ENCODE results near the gene GPR55.

The GPR55 gene

GRCh38 chr2:230960026-230960425, 35.0 kb upstream of the GPR55 start:
- WGBS, 2 experiments, result 87 to 96% methylated on average over 1 of the region's 1 CpG

GRCh38 chr2:230958820-230959756, 34.0 kb upstream of the GPR55 start:
- Histone ChIP-seq H3K4me3 (ENCODE audit: insufficient read depth, low read depth, low read length) (no peak overlapping the region), H3K36me3 (ENCODE audit: control insufficient read depth, insufficient read depth, low read length) (no peaks in the 10 kb centered on the region), H3K4me1 (ENCODE audit: control insufficient read depth, insufficient read depth, low read length) (peaks cover 9% of the 10 kb centered on the region), H3K27me3 (ENCODE audit: control insufficient read depth, insufficient read depth, low read length, poor library complexity, severe bottlenecking) (peaks cover 30% of the 10 kb centered on the region), H3K27ac (ENCODE audit: insufficient read depth, low read depth, low read length, poor library complexity, severe bottlenecking) (no peak overlapping the region), H3K9me3 (ENCODE audit: control insufficient read depth, low read length) (no peaks in the 10 kb centered on the region)
- WGBS, 2 experiments, result 90 to 94% methylated on average over 8 of the region's 8 CpGs

More at GRCh38 chr2:230960026-230960425, 35.0 kb upstream of the GPR55 start:
- Histone ChIP-seq H3K9me3 (ENCODE audit: control insufficient read depth, low read length) (no peaks in the 10 kb centered on the region), H3K27ac (ENCODE audit: insufficient read depth, low read depth, low read length, poor library complexity, severe bottlenecking) (no peak overlapping the region), H3K4me1 (ENCODE audit: control insufficient read depth, insufficient read depth, low read length) (peaks cover 9% of the 10 kb centered on the region), H3K36me3 (ENCODE audit: control insufficient read depth, insufficient read depth, low read length) (no peaks in the 10 kb centered on the region), H3K4me3 (ENCODE audit: insufficient read depth, low read depth, low read length) (no peak overlapping the region), H3K27me3 (ENCODE audit: control insufficient read depth, insufficient read depth, low read length, poor library complexity, severe bottlenecking) (peaks cover 30% of the 10 kb centered on the region)

GRCh38 chr2:230957756-230958391, 32.8 kb upstream of the GPR55 start:
- H3K27ac ChIP-seq (ENCODE audit: insufficient read depth, low read depth, low read length, poor library complexity, severe bottlenecking), result no peak overlapping the region
- H3K4me3 ChIP-seq (ENCODE audit: insufficient read depth, low read depth, low read length), result peak overlapping the region; percentile 3
- peaks cover 9% of the 10 kb centered on the region for H3K4me1 ChIP-seq (ENCODE audit: control insufficient read depth, insufficient read depth, low read length)
- peaks cover 30% of the 10 kb centered on the region for H3K27me3 ChIP-seq (ENCODE audit: control insufficient read depth, insufficient read depth, low read length, poor library complexity, severe bottlenecking)
- no peaks in the 10 kb centered on the region for H3K9me3 ChIP-seq (ENCODE audit: control insufficient read depth, low read length)
- H3K36me3 ChIP-seq (ENCODE audit: control insufficient read depth, insufficient read depth, low read length), result no peaks in the 10 kb centered on the region

- no peak overlapping the region for H3K27ac ChIP-seq (ENCODE audit: insufficient read depth, low read depth, low read length, poor library complexity, severe bottlenecking)
- 8 to 11% methylated on average over 43 of the region's 43 CpGs for WGBS, 2 experiments
Measured at GRCh38 chr2:230956827-230957755, 32.0 kb upstream of the GPR55 start.

GRCh38 chr2:230955163-230955737, 30.2 kb upstream of the GPR55 start:
- peaks cover 14% of the 10 kb centered on the region for H3K4me1 ChIP-seq (ENCODE audit: control insufficient read depth, insufficient read depth, low read length)
- peaks cover 30% of the 10 kb centered on the region for H3K27me3 ChIP-seq (ENCODE audit: control insufficient read depth, insufficient read depth, low read length, poor library complexity, severe bottlenecking)
- no peaks in the 10 kb centered on the region for H3K36me3 ChIP-seq (ENCODE audit: control insufficient read depth, insufficient read depth, low read length)
- H3K4me3 ChIP-seq (ENCODE audit: insufficient read depth, low read depth, low read length), result no peak overlapping the region
- no peaks in the 10 kb centered on the region for H3K9me3 ChIP-seq (ENCODE audit: control insufficient read depth, low read length)
- H3K27ac ChIP-seq (ENCODE audit: insufficient read depth, low read depth, low read length, poor library complexity, severe bottlenecking), result no peak overlapping the region
- WGBS, 2 experiments, result 84 to 95% methylated on average over 1 of the region's 1 CpG

More at GRCh38 chr2:230956827-230957755, 32.0 kb upstream of the GPR55 start:
- Histone ChIP-seq H3K4me1 (ENCODE audit: control insufficient read depth, insufficient read depth, low read length) (peaks cover 9% of the 10 kb centered on the region), H3K27me3 (ENCODE audit: control insufficient read depth, insufficient read depth, low read length, poor library complexity, severe bottlenecking) (peaks cover 30% of the 10 kb centered on the region), H3K9me3 (ENCODE audit: control insufficient read depth, low read length) (no peaks in the 10 kb centered on the region), H3K4me3 (ENCODE audit: insufficient read depth, low read depth, low read length) (peak overlapping the region; percentile 3), H3K36me3 (ENCODE audit: control insufficient read depth, insufficient read depth, low read length) (no peaks in the 10 kb centered on the region)

- no peak overlapping the region for H3K4me3 ChIP-seq (ENCODE audit: insufficient read depth, low read depth, low read length)
- H3K4me1 ChIP-seq (ENCODE audit: control insufficient read depth, insufficient read depth, low read length), result peaks cover 14% of the 10 kb centered on the region
- H3K27ac ChIP-seq (ENCODE audit: insufficient read depth, low read depth, low read length, poor library complexity, severe bottlenecking), result no peak overlapping the region
- peaks cover 30% of the 10 kb centered on the region for H3K27me3 ChIP-seq (ENCODE audit: control insufficient read depth, insufficient read depth, low read length, poor library complexity, severe bottlenecking)
- H3K36me3 ChIP-seq (ENCODE audit: control insufficient read depth, insufficient read depth, low read length), result no peaks in the 10 kb centered on the region
- H3K9me3 ChIP-seq (ENCODE audit: control insufficient read depth, low read length), result no peaks in the 10 kb centered on the region
Measured at GRCh38 chr2:230954746-230955145, 29.7 kb upstream of the GPR55 start.

- H3K36me3 ChIP-seq (ENCODE audit: control insufficient read depth, insufficient read depth, low read length), result no peaks in the 10 kb centered on the region
- no peaks in the 10 kb centered on the region for H3K9me3 ChIP-seq (ENCODE audit: control insufficient read depth, low read length)
- 91 to 93% methylated on average over 9 of the region's 9 CpGs for WGBS, 2 experiments
- H3K27me3 ChIP-seq (ENCODE audit: control insufficient read depth, insufficient read depth, low read length, poor library complexity, severe bottlenecking), result peaks cover 28% of the 10 kb centered on the region
- no peak overlapping the region for H3K27ac ChIP-seq (ENCODE audit: insufficient read depth, low read depth, low read length, poor library complexity, severe bottlenecking)
- no peak overlapping the region for H3K4me3 ChIP-seq (ENCODE audit: insufficient read depth, low read depth, low read length)
- H3K4me1 ChIP-seq (ENCODE audit: control insufficient read depth, insufficient read depth, low read length), result peaks cover 14% of the 10 kb centered on the region
Measured at GRCh38 chr2:230953845-230954244, 28.8 kb upstream of the GPR55 start.

- H3K4me1 ChIP-seq (ENCODE audit: control insufficient read depth, insufficient read depth, low read length), result peaks cover 8% of the 10 kb centered on the region
- no peaks in the 10 kb centered on the region for H3K36me3 ChIP-seq (ENCODE audit: control insufficient read depth, insufficient read depth, low read length)
- H3K4me3 ChIP-seq (ENCODE audit: insufficient read depth, low read depth, low read length), result no peak overlapping the region
- H3K9me3 ChIP-seq (ENCODE audit: control insufficient read depth, low read length), result no peaks in the 10 kb centered on the region
- 92 to 93% methylated on average over 10 of the region's 10 CpGs for WGBS, 2 experiments
- H3K27me3 ChIP-seq (ENCODE audit: control insufficient read depth, insufficient read depth, low read length, poor library complexity, severe bottlenecking), result peaks cover 13% of the 10 kb centered on the region
- no peak overlapping the region for H3K27ac ChIP-seq (ENCODE audit: insufficient read depth, low read depth, low read length, poor library complexity, severe bottlenecking)
Measured at GRCh38 chr2:230952226-230952956, 27.3 kb upstream of the GPR55 start.

- Histone ChIP-seq H3K36me3 (ENCODE audit: control insufficient read depth, insufficient read depth, low read length) (no peaks in the 10 kb centered on the region), H3K4me1 (ENCODE audit: control insufficient read depth, insufficient read depth, low read length) (peaks cover 4% of the 10 kb centered on the region), H3K9me3 (ENCODE audit: control insufficient read depth, low read length) (no peaks in the 10 kb centered on the region), H3K4me3 (ENCODE audit: insufficient read depth, low read depth, low read length) (no peak overlapping the region), H3K27ac (ENCODE audit: insufficient read depth, low read depth, low read length, poor library complexity, severe bottlenecking) (no peak overlapping the region), H3K27me3 (ENCODE audit: control insufficient read depth, insufficient read depth, low read length, poor library complexity, severe bottlenecking) (peaks cover 3% of the 10 kb centered on the region)
- WGBS, 2 experiments, result 90 to 93% methylated on average over 2 of the region's 2 CpGs
Measured at GRCh38 chr2:230951396-230951795, 26.4 kb upstream of the GPR55 start.
